Right atrium auricular region (tissue), 2 donors: ENCODE results near the gene IGFL3. TPM values are rescaled to one million over a fixed set of nuclear protein-coding genes. Genes with fewer than 3 reads are reported as not detected.
"Not testable (repeated sequence)": the region's sequence is repeated elsewhere in the genome, so short reads cannot be mapped to it uniquely, and the experiment has no call there.

Experiments used
- DNase-seq: peaks from one replicate; pipeline ENCODE4 v3.0.0-alpha.2; 2019; ENCODE audit warnings: low spot score
- H3K27ac ChIP-seq, 2 donors: fragments of 200-600 bp; sonication (generic); 1 replicate in 1 of 2; 2 replicates in 1 of 2; pipeline ENCODE4 v1.5.1; 2016 to 2019
- H3K27me3 ChIP-seq, 2 donors: fragments of 200-600 bp; sonication (generic); one replicate each; pipeline versions ENCODE4 v1.5.1 to v1.6.0; 2017 to 2019
- H3K36me3 ChIP-seq: fragments of 200-600 bp; sonication (generic); one replicate; pipeline ENCODE4 v1.5.1; 2016
- H3K4me1 ChIP-seq, 2 donors: fragments of 200-600 bp; sonication (generic); one replicate each; pipeline versions ENCODE4 v1.5.1 to v1.6.0; 2017 to 2019
- H3K4me3 ChIP-seq, 2 donors: fragments of 200-600 bp; sonication (generic); 1 replicate in 1 of 2; 2 replicates in 1 of 2; pipeline ENCODE4 v1.5.1; 2017 to 2019; ENCODE audit warnings: mild to moderate bottlenecking in 1 of 2, moderate library complexity in 1 of 2
- H3K9me3 ChIP-seq, 2 donors: fragments of 200-600 bp; sonication (generic); one replicate each; pipeline ENCODE4 v1.5.1; 2019
- CTCF ChIP-seq, 2 donors: fragments of 200-600 bp; sonication (generic); IDR thresholded peaks; one replicate each; pipeline ENCODE4 v1.5.1; 2019; ENCODE audit warnings: antibody characterized with exemption in 2 of 2
- total RNA-seq, 2 donors: library from RNA; depleted of rRNA; stranded (reverse); fragments of >200 nt; gene quantifications; one replicate each; pipeline ENCODE4 v1.1.0, GENCODE V29; 2016

IGFL3 gene
- total RNA-seq, 2 donors from 2014 or later, result not detected

- Histone ChIP-seq H3K27me3 (no peaks in the 10 kb centered on the region), H3K4me1 (no peaks in the 10 kb centered on the region)
Observed at GRCh38 chr19:46107371-46107770, 17.1 kb downstream of the IGFL3 start.

GRCh38 chr19:46102333-46102732, 22.2 kb downstream of the IGFL3 start:
- H3K4me3 ChIP-seq, DNase-seq, H3K27me3 ChIP-seq, H3K9me3 ChIP-seq, H3K4me1 ChIP-seq, H3K27ac ChIP-seq, H3K36me3 ChIP-seq: not testable (repeated sequence)

More at GRCh38 chr19:46107371-46107770, 17.1 kb downstream of the IGFL3 start:
- no peaks in the 10 kb centered on the region for H3K9me3 ChIP-seq
- no peak for TF ChIP-seq CTCF (IDR thresholded peaks at IDR 0.05)
- no peaks in the 10 kb centered on the region for H3K36me3 ChIP-seq
- H3K4me3 ChIP-seq, result no peak overlapping the region
- no peak for DNase-seq
- H3K27ac ChIP-seq, result no peak overlapping the region

GRCh38 chr19:46101293-46101692, 23.2 kb downstream of the IGFL3 start:
- no peak for TF ChIP-seq CTCF (IDR thresholded peaks at IDR 0.05)
- no peaks in the 10 kb centered on the region for H3K36me3 ChIP-seq
- no peaks in the 10 kb centered on the region for H3K4me1 ChIP-seq
- H3K27me3 ChIP-seq, result no peaks in the 10 kb centered on the region
- DNase-seq, result no peak
- H3K9me3 ChIP-seq, result peaks cover 0 to 11% of the 10 kb centered on the region in 2 donors
- H3K27ac ChIP-seq, result no peak overlapping the region
- no peak overlapping the region for H3K4me3 ChIP-seq

- H3K36me3 ChIP-seq, result no peaks in the 10 kb centered on the region
- H3K27me3 ChIP-seq, result no peaks in the 10 kb centered on the region
- H3K27ac ChIP-seq, result no peak overlapping the region
Observed at GRCh38 chr19:46100344-46100743, 24.1 kb downstream of the IGFL3 start.

GRCh38 chr19:46090444-46090843, 34.0 kb downstream of the IGFL3 start:
- Histone ChIP-seq H3K4me1 (no peaks in the 10 kb centered on the region), H3K27ac (no peak overlapping the region), H3K9me3 (peaks cover 4 to 34% of the 10 kb centered on the region in 2 donors), H3K4me3 (no peak overlapping the region), H3K27me3 (no peaks in the 10 kb centered on the region), H3K36me3 (no peaks in the 10 kb centered on the region)
- DNase-seq, result no peak
- TF ChIP-seq CTCF (IDR thresholded peaks at IDR 0.05), result no peak

More at GRCh38 chr19:46100344-46100743, 24.1 kb downstream of the IGFL3 start:
- Histone ChIP-seq H3K9me3 (peaks cover 0 to 11% of the 10 kb centered on the region in 2 donors), H3K4me3 (no peak overlapping the region), H3K4me1 (no peaks in the 10 kb centered on the region)
- TF ChIP-seq CTCF (IDR thresholded peaks at IDR 0.05), result no peak
- DNase-seq, result no peak

GRCh38 chr19:46089432-46089831, 35.1 kb downstream of the IGFL3 start:
- Histone ChIP-seq H3K4me3 (no peak overlapping the region), H3K36me3 (no peaks in the 10 kb centered on the region), H3K27ac (no peak overlapping the region), H3K27me3 (no peaks in the 10 kb centered on the region), H3K4me1 (no peaks in the 10 kb centered on the region), H3K9me3 (peaks cover 4 to 44% of the 10 kb centered on the region in 2 donors)
- no peak for DNase-seq
- TF ChIP-seq CTCF (IDR thresholded peaks at IDR 0.05), result no peak
